Thymus (tissue), 11 donors: ENCODE data around the gene TDRD9. TPM values are rescaled to one million over a fixed set of nuclear protein-coding genes. Genes with fewer than 3 reads are reported as not detected.

Experiments used
- DNase-seq, 9 donors: peaks; one replicate each; pipeline ENCODE4 v3.0.0-alpha.2; 2013; ENCODE audit warnings: low spot score in 9 of 9, low read depth in 6 of 9, missing footprints in 1 of 9
- H3K27ac ChIP-seq, 2 donors: one replicate each; pipeline ENCODE4 v1.5.1; 2013; ENCODE audit warnings: control low read depth in 1 of 2, low read depth in 1 of 2, low read length in 1 of 2, mild to moderate bottlenecking in 1 of 2, moderate library complexity in 1 of 2
- H3K27me3 ChIP-seq, 2 donors: one replicate each; pipeline ENCODE4 v1.5.1; 2013; ENCODE audit warnings: low read length in 1 of 2; ENCODE audit not compliant: control insufficient read depth in 2 of 2, insufficient read depth in 1 of 2
- H3K36me3 ChIP-seq, 2 donors: one replicate each; pipeline ENCODE4 v1.5.1; 2013; ENCODE audit warnings: low read length in 1 of 2, mild to moderate bottlenecking in 1 of 2, moderate library complexity in 1 of 2; ENCODE audit not compliant: control insufficient read depth in 2 of 2, insufficient read depth in 2 of 2
- H3K4me1 ChIP-seq, 2 donors: one replicate each; pipeline ENCODE4 v1.5.1; 2013; ENCODE audit warnings: low read length in 2 of 2; ENCODE audit not compliant: control insufficient read depth in 2 of 2, insufficient read depth in 2 of 2
- H3K4me3 ChIP-seq, 2 donors: one replicate each; pipeline ENCODE4 v1.5.1; 2013; ENCODE audit warnings: low read length in 2 of 2, control low read depth in 1 of 2, mild to moderate bottlenecking in 1 of 2
- H3K9me3 ChIP-seq, 2 donors: one replicate each; pipeline ENCODE4 v1.5.1; 2013; ENCODE audit warnings: low read length in 1 of 2, mild to moderate bottlenecking in 1 of 2; ENCODE audit not compliant: control insufficient read depth in 2 of 2, insufficient read depth in 1 of 2
- WGBS: extraction: QIAGEN DNeasy Blood & Tissue Kit; methylation state at CpG from one replicate; pipeline ENCODE4 v1.1.7; 2013; 5-methylcytosine and 5-hydroxymethylcytosine counted together
- polyA plus RNA-seq: library from polyadenylated mRNA; stranded (reverse); fragments of 200-250 nt; gene quantifications from one replicate; pipeline ENCODE4 v1.2.3, GENCODE V29; 2013
- total RNA-seq: library from RNA; stranded (reverse); fragments of 120-200 nt; gene quantifications from one replicate; pipeline ENCODE4 v1.2.4, GENCODE V29; 2013
- donor health status: healthy.

TDRD9 gene
- total and polyA plus RNA-seq, 2 donors: 0.76 to 3.8 TPM

- H3K4me3 ChIP-seq: no peak overlapping the region
- 84% methylated on average over 5 of the region's 5 CpGs for WGBS
- no peaks in the 10 kb centered on the region for H3K27me3 ChIP-seq
Measured at GRCh38 chr14:104076743-104077142, 148.5 kb downstream of the TDRD9 start.

GRCh38 chr14:104078031-104078455 lies 149.8 kb downstream of the TDRD9 start:
- peaks cover 0 to 9% of the 10 kb centered on the region in 2 donors for H3K27me3 ChIP-seq
- H3K4me1 ChIP-seq: no peaks in the 10 kb centered on the region
- no peaks in the 10 kb centered on the region for H3K36me3 ChIP-seq
- no peak overlapping the region for H3K27ac ChIP-seq
- peak; percentile 40 to 87 (median 71) for DNase-seq
- no peak overlapping the region for H3K4me3 ChIP-seq
- H3K9me3 ChIP-seq: no peaks in the 10 kb centered on the region
- WGBS: 1% methylated on average over 7 of the region's 7 CpGs

More at GRCh38 chr14:104076743-104077142, 148.5 kb downstream of the TDRD9 start:
- no peaks in the 10 kb centered on the region for H3K4me1 ChIP-seq
- DNase-seq: no peak
- H3K27ac ChIP-seq: no peak overlapping the region
- no peaks in the 10 kb centered on the region for H3K9me3 ChIP-seq
- no peaks in the 10 kb centered on the region for H3K36me3 ChIP-seq

GRCh38 chr14:104080376-104081260 lies 152.4 kb downstream of the TDRD9 start:
- DNase-seq: no peak
- Histone ChIP-seq H3K27ac (no peak overlapping the region), H3K4me1 (no peaks in the 10 kb centered on the region), H3K27me3 (peaks cover 2 to 25% of the 10 kb centered on the region in 2 donors), H3K36me3 (no peaks in the 10 kb centered on the region), H3K9me3 (no peaks in the 10 kb centered on the region), H3K4me3 (no peak overlapping the region)
- WGBS: 97% methylated on average over 23 of the region's 23 CpGs

GRCh38 chr14:104081261-104081835 lies 153.1 kb downstream of the TDRD9 start:
- no peaks in the 10 kb centered on the region for H3K9me3 ChIP-seq
- H3K4me1 ChIP-seq: no peaks in the 10 kb centered on the region
- 95% methylated on average over 17 of the region's 17 CpGs for WGBS
- H3K36me3 ChIP-seq: no peaks in the 10 kb centered on the region
- no peak overlapping the region for H3K4me3 ChIP-seq
- H3K27ac ChIP-seq: no peak overlapping the region
- no peak for DNase-seq
- peaks cover 3 to 32% of the 10 kb centered on the region in 2 donors for H3K27me3 ChIP-seq

GRCh38 chr14:104081951-104082464 lies 153.8 kb downstream of the TDRD9 start:
- Histone ChIP-seq H3K27ac (no peak overlapping the region), H3K9me3 (no peaks in the 10 kb centered on the region), H3K4me3 (no peak overlapping the region), H3K27me3 (peaks cover 3 to 39% of the 10 kb centered on the region in 2 donors), H3K36me3 (no peaks in the 10 kb centered on the region), H3K4me1 (no peaks in the 10 kb centered on the region)
- DNase-seq: no peak
- WGBS: 94% methylated on average over 15 of the region's 15 CpGs

GRCh38 chr14:104082807-104083206 lies 154.6 kb downstream of the TDRD9 start:
- no peak overlapping the region for H3K4me3 ChIP-seq
- H3K9me3 ChIP-seq: no peaks in the 10 kb centered on the region
- WGBS: 87% methylated on average over 12 of the region's 12 CpGs
- H3K4me1 ChIP-seq: no peaks in the 10 kb centered on the region
- no peak for DNase-seq
- H3K27me3 ChIP-seq: peaks cover 3 to 45% of the 10 kb centered on the region in 2 donors
- no peak overlapping the region for H3K27ac ChIP-seq
- H3K36me3 ChIP-seq: no peaks in the 10 kb centered on the region

DNA sequence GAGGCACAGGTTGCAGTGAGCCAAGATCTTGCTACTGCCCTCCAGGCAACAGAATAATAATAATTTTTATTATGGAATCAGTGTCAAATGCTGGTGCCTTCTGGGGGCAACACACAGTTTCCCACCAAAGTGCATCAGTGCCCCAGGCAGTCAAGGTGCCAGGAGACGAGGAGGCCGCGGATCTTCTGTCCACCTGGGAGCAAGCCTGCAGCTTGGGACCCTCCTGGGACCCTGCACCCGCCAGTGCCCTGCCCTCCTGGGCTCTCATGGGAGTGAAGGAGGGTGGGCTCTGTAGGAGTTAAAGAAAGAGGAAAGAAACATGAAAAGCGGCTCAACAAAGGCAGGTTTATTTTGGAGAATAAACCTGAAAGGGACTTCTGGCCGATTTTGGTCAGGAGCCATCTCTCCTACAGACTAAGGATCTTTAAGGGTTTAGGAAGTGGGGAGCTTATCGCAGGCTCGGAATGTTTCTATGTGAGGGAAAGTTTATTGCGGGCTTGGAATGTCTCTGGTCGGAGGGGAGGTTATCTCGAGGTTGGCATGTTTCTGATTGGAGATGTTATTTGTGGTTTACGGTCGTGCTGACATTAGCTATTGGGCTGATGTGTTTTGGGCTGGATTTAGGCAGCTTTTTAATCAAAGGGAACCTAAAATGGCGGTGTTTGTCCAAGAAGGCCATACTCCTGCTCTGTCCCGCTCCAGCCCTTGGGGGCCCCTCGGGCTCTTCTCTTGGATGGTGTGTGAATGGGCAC lies 156.2 kb downstream of the TDRD9 start:
- H3K36me3 ChIP-seq: no peaks in the 10 kb centered on the region
- DNase-seq: no peak
- H3K9me3 ChIP-seq: no peaks in the 10 kb centered on the region
- no peaks in the 10 kb centered on the region for H3K4me1 ChIP-seq
- WGBS: 79% methylated on average over 16 of the region's 16 CpGs
- H3K4me3 ChIP-seq: no peak overlapping the region
- peaks cover 3 to 47% of the 10 kb centered on the region in 2 donors for H3K27me3 ChIP-seq
- no peak overlapping the region for H3K27ac ChIP-seq

GRCh38 chr14:104085032-104085888 lies 157.0 kb downstream of the TDRD9 start, which contains the start of gene ASPG:
Gene ASPG (plus strand): TSS chr14:104085700. CDS start chr14:104085771, 71 bp downstream.
- Histone ChIP-seq H3K27ac (no peak within 1 kb of the TSS), H3K4me1 (no peaks in the 10 kb centered on the region), H3K4me3 (no peak within 1 kb of the TSS), H3K27me3 (peaks cover 3 to 47% of the 10 kb centered on the region in 2 donors), H3K36me3 (no peaks in the 10 kb centered on the region), H3K9me3 (no peaks in the 10 kb centered on the region)
- 20% methylated on average over 69 of the region's 70 CpGs for WGBS
- DNase-seq: no peak
